Thymus (tissue), 11 donors: ENCODE results near the gene PCBP4. TPM values are rescaled to one million over a fixed set of nuclear protein-coding genes. Genes with fewer than 3 reads are reported as not detected.
"Not testable (repeated sequence)": the region's sequence is repeated elsewhere in the genome, so short reads cannot be mapped to it uniquely, and the experiment has no call there.

Experiments used
- DNase-seq, 9 donors: peaks; one replicate each; pipeline ENCODE4 v3.0.0-alpha.2; 2013; ENCODE audit warnings: low spot score in 9 of 9, low read depth in 6 of 9, missing footprints in 1 of 9
- H3K27ac ChIP-seq, 2 donors: one replicate each; pipeline ENCODE4 v1.5.1; 2013; ENCODE audit warnings: control low read depth in 1 of 2, low read depth in 1 of 2, low read length in 1 of 2, mild to moderate bottlenecking in 1 of 2, moderate library complexity in 1 of 2
- H3K27me3 ChIP-seq, 2 donors: one replicate each; pipeline ENCODE4 v1.5.1; 2013; ENCODE audit warnings: low read length in 1 of 2; ENCODE audit not compliant: control insufficient read depth in 2 of 2, insufficient read depth in 1 of 2
- H3K36me3 ChIP-seq, 2 donors: one replicate each; pipeline ENCODE4 v1.5.1; 2013; ENCODE audit warnings: low read length in 1 of 2, mild to moderate bottlenecking in 1 of 2, moderate library complexity in 1 of 2; ENCODE audit not compliant: control insufficient read depth in 2 of 2, insufficient read depth in 2 of 2
- H3K4me1 ChIP-seq, 2 donors: one replicate each; pipeline ENCODE4 v1.5.1; 2013; ENCODE audit warnings: low read length in 2 of 2; ENCODE audit not compliant: control insufficient read depth in 2 of 2, insufficient read depth in 2 of 2
- H3K4me3 ChIP-seq, 2 donors: one replicate each; pipeline ENCODE4 v1.5.1; 2013; ENCODE audit warnings: low read length in 2 of 2, control low read depth in 1 of 2, mild to moderate bottlenecking in 1 of 2
- H3K9me3 ChIP-seq, 2 donors: one replicate each; pipeline ENCODE4 v1.5.1; 2013; ENCODE audit warnings: low read length in 1 of 2, mild to moderate bottlenecking in 1 of 2; ENCODE audit not compliant: control insufficient read depth in 2 of 2, insufficient read depth in 1 of 2
- WGBS: extraction: QIAGEN DNeasy Blood & Tissue Kit; methylation state at CpG from one replicate; pipeline ENCODE4 v1.1.7; 2013; 5-methylcytosine and 5-hydroxymethylcytosine counted together
- polyA plus RNA-seq: library from polyadenylated mRNA; stranded (reverse); fragments of 200-250 nt; gene quantifications from one replicate; pipeline ENCODE4 v1.2.3, GENCODE V29; 2013
- total RNA-seq: library from RNA; stranded (reverse); fragments of 120-200 nt; gene quantifications from one replicate; pipeline ENCODE4 v1.2.4, GENCODE V29; 2013
- donor health status: healthy.

The PCBP4 gene
- total and polyA plus RNA-seq, 2 donors = 6.1 to 21.0 TPM

GRCh38 chr3:51997935-51998596 is 30.8 kb upstream of the PCBP4 start:
- Histone ChIP-seq H3K27me3 (peaks cover 0 to 2% of the 10 kb centered on the region in 2 donors), H3K9me3 (no peaks in the 10 kb centered on the region), H3K36me3 (peaks cover 15 to 17% of the 10 kb centered on the region in 2 donors), H3K4me1 (peaks cover 13 to 33% of the 10 kb centered on the region in 2 donors), H3K4me3 (no peak overlapping the region), H3K27ac (no peak overlapping the region)
- no peak for DNase-seq
- WGBS = 92% methylated on average over 7 of the region's 7 CpGs

GRCh38 chr3:51997172-51997571 is 29.9 kb upstream of the PCBP4 start:
- WGBS = 93% methylated on average over 2 of the region's 2 CpGs
- H3K27ac ChIP-seq = no peak overlapping the region
- H3K9me3 ChIP-seq = no peaks in the 10 kb centered on the region
- H3K4me3 ChIP-seq = no peak overlapping the region
- peaks cover 20 to 25% of the 10 kb centered on the region in 2 donors for H3K36me3 ChIP-seq
- DNase-seq = no peak
- peaks cover 0 to 2% of the 10 kb centered on the region in 2 donors for H3K27me3 ChIP-seq
- peaks cover 13 to 33% of the 10 kb centered on the region in 2 donors for H3K4me1 ChIP-seq

GRCh38 chr3:51995346-51996163 is 28.3 kb upstream of the PCBP4 start, which contains the start of gene RPL29:
Gene RPL29, minus strand, starts transcription at chr3:51995895. Its CDS starts 434 bp downstream, at chr3:51995461.
- WGBS = under 1% methylated on average over 40 of the region's 40 CpGs
- H3K27ac ChIP-seq = peak within 1 kb of the TSS; percentile 91 to 95
- H3K4me1 ChIP-seq = peaks cover 9 to 23% of the 10 kb centered on the region in 2 donors

GRCh38 chr3:51994530-51994929 is 27.3 kb upstream of the PCBP4 start:
- Histone ChIP-seq H3K4me1 (peaks cover 9 to 25% of the 10 kb centered on the region in 2 donors), H3K27me3 (no peaks in the 10 kb centered on the region), H3K36me3 (peaks cover 27 to 36% of the 10 kb centered on the region in 2 donors), H3K27ac (peak overlapping the region in 1 of 2 donors; percentile 45), H3K9me3 (no peaks in the 10 kb centered on the region), H3K4me3 (peak overlapping the region in 1 of 2 donors; percentile 98)
- WGBS = 98% methylated on average over 2 of the region's 2 CpGs
- DNase-seq = no peak

More at GRCh38 chr3:51995346-51996163, 28.3 kb upstream of the PCBP4 start, which contains the start of gene RPL29:
- DNase-seq = peak; percentile 86 to 97 (median 91)
- peak within 1 kb of the TSS; percentile 67 to 98 for H3K4me3 ChIP-seq
- H3K9me3 ChIP-seq = no peaks in the 10 kb centered on the region
- H3K36me3 ChIP-seq = peaks cover 27 to 36% of the 10 kb centered on the region in 2 donors
- H3K27me3 ChIP-seq = peaks cover 0 to 2% of the 10 kb centered on the region in 2 donors

GRCh38 chr3:51993657-51994056 is 26.4 kb upstream of the PCBP4 start:
- H3K9me3 ChIP-seq, DNase-seq, H3K4me3 ChIP-seq, H3K27me3 ChIP-seq, H3K27ac ChIP-seq: not testable (repeated sequence)
- Histone ChIP-seq H3K4me1 (peaks cover 9 to 32% of the 10 kb centered on the region in 2 donors), H3K36me3 (peaks cover 27 to 36% of the 10 kb centered on the region in 2 donors)
- WGBS = 92% methylated on average over 10 of the region's 13 CpGs

GRCh38 chr3:51992017-51992682 is 24.9 kb upstream of the PCBP4 start:
- DNase-seq = no peak
- Histone ChIP-seq H3K27ac (no peak overlapping the region), H3K36me3 (peaks cover 27 to 36% of the 10 kb centered on the region in 2 donors), H3K9me3 (no peaks in the 10 kb centered on the region), H3K4me3 (no peak overlapping the region), H3K27me3 (no peaks in the 10 kb centered on the region), H3K4me1 (peaks cover 9 to 33% of the 10 kb centered on the region in 2 donors)
- 98% methylated on average over 3 of the region's 3 CpGs for WGBS

- not testable (repeated sequence) for H3K4me3 ChIP-seq, DNase-seq, H3K27ac ChIP-seq, H3K27me3 ChIP-seq, H3K9me3 ChIP-seq
- Histone ChIP-seq H3K36me3 (peaks cover 27 to 36% of the 10 kb centered on the region in 2 donors), H3K4me1 (peaks cover 9 to 29% of the 10 kb centered on the region in 2 donors)
- 96% methylated on average over 38 of the region's 38 CpGs for WGBS
These were observed 23.3 kb upstream of the PCBP4 start for GRCh38 chr3:51990501-51990971.

GRCh38 chr3:51988286-51989146 is 21.3 kb upstream of the PCBP4 start:
- 77% methylated on average over 15 of the region's 15 CpGs for WGBS
- no peaks in the 10 kb centered on the region for H3K27me3 ChIP-seq
- peaks cover 14 to 22% of the 10 kb centered on the region in 2 donors for H3K36me3 ChIP-seq
- H3K27ac ChIP-seq = peak overlapping the region in 1 of 2 donors; percentile 11
- peaks cover 0 to 26% of the 10 kb centered on the region in 2 donors for H3K4me1 ChIP-seq
- H3K9me3 ChIP-seq = no peaks in the 10 kb centered on the region
- no peak for DNase-seq
- no peak overlapping the region for H3K4me3 ChIP-seq
